Dermis blood vessel endothelial cell (primary cell): Measurements from ENCODE around the gene NTF4. TPM values are rescaled to one million over a fixed set of nuclear protein-coding genes. Genes with fewer than 3 reads are reported as not detected.

Experiments used
- DNase-seq: peaks from one replicate; pipeline ENCODE4 v3.0.0; 2010
- total RNA-seq: library from RNA; depleted of rRNA; stranded (reverse); fragments of >200 nt; gene quantifications from 2 replicates; pipeline ENCODE4 v1.2.3, GENCODE V29; 2014

The NTF4 gene
- not detected in 2 replicates for total RNA-seq

GRCh38 chr19:49064768-49065611, at the start of gene NTF4:
NTF4 (minus strand) TSS chr19:49064818; CDS start chr19:49061997, 2,821 bp downstream.
- no peak for DNase-seq

GRCh38 chr19:49113762-49114629, 49.4 kb upstream of the NTF4 start, which contains the start of gene LIN7B:
LIN7B (plus strand) TSS chr19:49114370; CDS start chr19:49114405, 35 bp downstream.
- peak; percentile 79 for DNase-seq

GRCh38 chr19:49111218-49111998, 46.8 kb upstream of the NTF4 start:
- no peak for DNase-seq

GRCh38 chr19:49110567-49110966, 45.9 kb upstream of the NTF4 start:
- DNase-seq: no peak

- DNase-seq: no peak
Measured at GRCh38 chr19:49109569-49110233, 45.1 kb upstream of the NTF4 start.

GRCh38 chr19:49109051-49109450, 44.4 kb upstream of the NTF4 start:
- DNase-seq: no peak

GRCh38 chr19:49107625-49108459, 43.2 kb upstream of the NTF4 start:
- no peak for DNase-seq

- DNase-seq: peak; percentile 74
Measured at GRCh38 chr19:49106648-49107135, 42.1 kb upstream of the NTF4 start.

- DNase-seq: no peak
Measured at GRCh38 chr19:49104229-49104864, 39.7 kb upstream of the NTF4 start.

- no peak for DNase-seq
Measured at GRCh38 chr19:49103331-49104085, 38.9 kb upstream of the NTF4 start.

- no peak for DNase-seq
Measured at GRCh38 chr19:49102303-49102702, 37.7 kb upstream of the NTF4 start.

- no peak for DNase-seq
Measured at GRCh38 chr19:49101160-49101559, 36.5 kb upstream of the NTF4 start.

- no peak for DNase-seq
Measured at GRCh38 chr19:49098795-49099194, 34.2 kb upstream of the NTF4 start.

- DNase-seq: peak; percentile 86
Measured at GRCh38 chr19:49097453-49098288, 33.1 kb upstream of the NTF4 start.

- no peak for DNase-seq
Measured at GRCh38 chr19:49094505-49095482, 30.2 kb upstream of the NTF4 start.

GRCh38 chr19:49092686-49093085, 28.1 kb upstream of the NTF4 start:
- DNase-seq: no peak

GRCh38 chr19:49091391-49092038, 26.9 kb upstream of the NTF4 start:
- no peak for DNase-seq
